GM03348 (cell line): ENCODE results near the gene DUSP11.
"Not testable (repeated sequence)": the region's sequence is repeated elsewhere in the genome, so short reads cannot be mapped to it uniquely, and the experiment has no call there.

Experiments used
- DNase-seq: peaks from one replicate; pipeline ENCODE4 v3.0.0; 2012; ENCODE audit warnings: low spot score

DUSP11 gene

DNA sequence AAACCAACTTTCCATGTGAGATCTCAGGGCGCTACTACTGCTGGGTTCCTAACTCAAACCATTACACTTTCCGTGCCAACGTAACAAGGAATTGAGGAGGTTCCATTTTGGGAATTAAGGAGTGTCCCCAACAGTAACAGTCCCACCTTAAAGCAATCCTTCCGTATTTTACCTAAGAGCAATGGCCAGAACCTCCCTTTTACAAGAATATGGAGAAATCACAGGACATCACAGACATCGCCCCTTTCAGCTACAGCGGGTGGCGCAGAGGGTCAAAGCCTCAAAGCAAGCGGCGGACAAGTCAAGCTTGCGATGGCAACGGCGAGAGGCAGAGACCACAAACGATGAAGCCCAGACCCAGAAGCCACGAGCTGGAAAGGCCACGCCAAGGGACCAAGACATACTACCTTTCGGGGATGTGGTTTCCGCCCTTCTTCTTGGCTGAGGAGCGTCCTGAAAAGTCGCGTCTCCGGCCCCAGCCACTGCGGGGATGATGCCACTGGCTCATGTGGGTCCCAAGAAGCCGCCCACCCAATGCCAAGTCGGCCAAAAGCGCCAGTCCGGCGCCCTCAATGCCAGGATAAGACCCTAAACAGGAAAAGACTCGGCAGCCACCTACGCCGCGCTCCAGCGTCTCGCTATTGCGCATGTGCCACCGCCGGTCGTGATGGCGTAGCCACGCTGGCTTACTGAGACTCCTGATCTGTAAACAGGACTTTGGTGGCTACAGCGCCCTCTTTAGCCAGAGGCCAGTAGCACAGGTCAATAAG, at the start of gene DUSP11:
Gene DUSP11 (minus strand): TSS at position 637 of the 770 bp plus-strand sequence. CDS start 129 bp downstream, at position 508.
- peak; percentile 96 for DNase-seq

DNA sequence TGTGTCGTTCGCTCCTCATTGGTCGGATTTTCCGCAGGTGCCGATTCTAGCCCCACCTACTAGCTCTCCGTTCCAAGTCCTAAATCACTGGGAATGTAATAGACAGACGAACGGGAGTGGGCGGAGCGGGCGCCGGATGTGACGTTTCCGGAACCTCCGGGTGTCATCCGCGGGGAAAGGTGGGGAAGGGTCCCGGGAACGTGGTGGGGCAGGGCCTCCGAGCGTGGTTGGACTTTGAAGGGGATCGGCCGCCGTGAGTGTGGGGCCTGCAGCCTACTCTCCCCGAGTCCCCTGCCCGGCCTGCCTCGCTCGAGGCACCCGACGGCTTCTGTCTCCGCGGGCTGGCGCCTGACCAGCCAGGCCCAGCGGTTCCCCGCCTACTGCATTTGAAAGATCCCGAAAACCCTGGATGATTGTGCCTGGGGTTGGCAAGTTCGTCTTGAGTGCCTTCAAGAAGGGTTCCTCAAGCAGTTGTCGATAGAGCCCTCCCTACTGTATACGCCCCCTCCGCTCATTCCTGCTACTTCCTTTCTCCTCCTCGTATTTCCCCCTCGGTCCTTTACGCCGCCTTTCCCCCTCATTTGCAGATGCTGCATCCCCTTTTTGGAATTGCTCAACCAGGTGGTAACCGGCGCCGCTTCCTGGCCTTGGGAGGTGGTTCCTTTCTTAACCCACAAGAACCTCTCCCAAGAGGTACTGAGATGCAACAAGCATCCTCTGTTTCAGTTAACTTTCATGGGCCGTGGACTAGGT, 49.1 kb upstream of the DUSP11 start, which contains the start of gene STAMBP:
Gene STAMBP (plus strand): TSS at position 144 of the 753 bp plus-strand sequence. CDS start 1,896 bp downstream, outside the sequence.
- DNase-seq: peak; percentile 88

DNA sequence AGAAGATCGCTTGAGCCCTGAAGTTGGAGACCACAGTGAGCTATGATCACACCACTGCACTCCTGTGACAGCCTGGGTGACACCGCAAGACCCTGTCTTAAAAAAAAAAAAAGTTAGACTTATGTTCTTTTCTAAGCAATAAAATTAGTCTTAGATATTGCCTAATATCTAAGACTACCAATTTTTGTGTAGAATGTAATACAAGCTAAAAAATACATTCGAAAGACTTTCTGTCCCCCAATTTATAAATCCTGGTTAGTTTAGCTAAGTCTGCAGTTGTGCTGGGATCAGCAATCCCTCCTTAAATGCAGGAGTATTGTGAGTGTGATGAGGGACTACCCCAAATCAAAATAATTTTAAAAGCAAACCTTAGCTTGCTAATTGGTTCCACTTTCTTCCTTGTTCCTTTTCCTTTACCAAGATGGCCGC, 48.5 kb upstream of the DUSP11 start:
- no peak for DNase-seq

DNA sequence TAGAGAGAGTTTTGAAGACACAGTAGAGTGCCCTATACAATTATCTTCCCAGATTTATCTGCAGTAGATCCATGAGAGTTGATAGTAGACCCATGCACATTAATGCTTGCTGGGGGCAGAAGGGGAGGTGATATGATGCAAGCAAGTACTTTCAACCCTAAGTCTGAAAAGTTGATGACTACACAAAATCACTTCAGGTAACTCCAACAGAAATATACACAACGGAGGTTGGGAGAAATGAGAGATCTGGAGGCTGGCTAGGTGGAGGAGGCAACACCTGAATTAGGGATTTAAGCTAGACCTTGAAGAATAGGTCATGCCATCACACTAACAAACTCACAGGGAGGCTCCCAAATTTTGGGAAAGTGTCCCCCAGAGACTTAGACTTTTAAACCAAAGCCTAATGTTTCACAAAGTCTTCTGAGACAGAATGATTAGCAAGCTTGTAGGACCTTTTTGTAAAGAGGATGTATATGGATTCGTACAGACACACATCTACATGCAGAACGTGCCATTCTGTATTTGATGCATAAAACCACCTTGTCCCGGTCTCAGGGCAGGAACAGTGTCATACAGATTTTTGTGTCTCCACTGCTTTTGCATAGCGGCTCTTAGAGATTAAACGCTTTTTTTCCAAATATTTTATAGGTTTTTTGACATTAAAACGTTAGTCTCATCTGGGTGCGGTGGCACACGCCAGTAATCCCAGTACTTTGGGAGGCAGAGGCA, 47.9 kb upstream of the DUSP11 start:
- no peak for DNase-seq

DNA sequence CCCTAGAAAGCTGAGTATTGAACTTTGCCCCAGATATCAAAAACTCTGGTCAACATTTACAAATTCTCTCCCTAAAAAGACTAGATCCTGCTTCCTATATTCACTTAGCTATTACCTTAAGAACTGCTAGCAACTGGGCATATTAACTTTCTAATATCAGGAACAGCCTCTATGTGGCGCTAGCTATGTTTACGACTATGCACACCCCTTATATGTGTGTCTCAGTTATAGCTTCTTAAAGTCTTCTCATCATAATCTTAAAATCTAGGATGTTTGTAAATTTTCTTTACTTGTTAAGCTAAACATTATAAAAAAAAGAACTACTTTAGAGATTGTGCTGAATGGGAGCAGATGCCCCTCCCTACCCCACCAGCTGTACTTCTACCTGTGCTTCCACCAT, 47.1 kb upstream of the DUSP11 start:
- no peak for DNase-seq

DNA sequence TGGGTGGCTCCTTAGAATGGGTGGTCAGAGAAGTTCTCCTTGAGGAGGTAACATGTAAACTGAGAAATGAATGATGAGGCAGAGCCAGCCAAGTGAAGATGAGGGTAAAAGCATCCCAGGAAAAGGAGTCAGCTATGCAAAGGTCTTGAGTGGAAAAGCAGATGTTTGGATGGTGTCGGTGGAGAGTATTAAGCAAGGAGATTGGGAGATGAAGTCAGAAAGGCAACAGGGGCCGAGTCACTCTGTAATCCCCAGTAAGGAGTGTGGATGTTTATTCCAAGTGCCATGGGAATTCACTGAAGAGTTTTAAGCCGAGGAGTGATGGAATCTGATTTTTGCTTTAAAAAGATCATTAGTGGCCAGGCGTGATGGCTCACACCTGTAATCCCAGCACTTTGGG, 45.5 kb upstream of the DUSP11 start:
- no peak for DNase-seq

DNA sequence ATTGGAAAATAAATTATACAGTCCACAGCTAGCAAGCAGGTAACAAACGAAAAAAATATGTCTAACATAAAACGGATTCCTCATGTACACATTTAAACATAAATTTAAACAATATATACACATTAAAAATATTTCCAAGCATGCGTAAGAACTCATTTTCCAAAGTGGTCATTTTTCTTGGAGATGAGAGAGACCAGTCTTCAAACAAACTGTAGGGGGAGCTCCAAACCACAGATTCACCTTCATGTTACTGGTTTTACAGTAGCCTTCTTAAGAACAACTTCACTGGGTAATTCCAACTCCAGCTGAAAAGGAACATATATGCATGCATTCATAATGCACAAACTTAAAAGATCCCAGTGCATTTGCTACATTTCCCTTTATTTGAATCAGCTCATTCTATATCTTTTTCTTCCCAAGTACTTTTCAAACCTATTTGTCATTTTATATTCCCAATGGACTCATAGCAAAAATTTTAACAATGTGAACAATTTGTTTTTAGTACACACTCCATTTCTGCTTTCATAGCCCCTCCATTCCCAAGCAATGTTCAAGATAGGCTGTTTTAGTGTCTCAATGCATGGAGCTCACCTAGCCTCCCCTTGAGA, 44.1 kb upstream of the DUSP11 start:
- DNase-seq: peak; percentile 61

DNA sequence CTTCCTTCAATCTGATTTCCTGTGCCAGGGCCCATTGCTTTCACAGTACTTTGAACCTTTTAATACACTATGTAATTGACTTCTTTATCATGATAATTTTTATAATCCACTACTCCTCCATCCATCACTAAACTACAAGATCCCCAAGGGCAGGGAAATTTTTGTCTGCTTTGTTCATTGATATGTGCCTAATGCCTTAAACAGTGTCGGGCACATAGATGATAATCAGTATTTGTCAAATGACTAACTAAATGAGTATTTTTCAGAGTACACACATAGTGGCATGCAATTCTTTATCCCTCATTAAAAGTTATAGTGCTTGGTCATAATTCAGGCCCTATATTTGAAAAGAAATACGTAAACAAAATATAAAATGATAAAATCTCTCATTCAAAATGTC, 43.5 kb upstream of the DUSP11 start:
- DNase-seq: no peak

DNA sequence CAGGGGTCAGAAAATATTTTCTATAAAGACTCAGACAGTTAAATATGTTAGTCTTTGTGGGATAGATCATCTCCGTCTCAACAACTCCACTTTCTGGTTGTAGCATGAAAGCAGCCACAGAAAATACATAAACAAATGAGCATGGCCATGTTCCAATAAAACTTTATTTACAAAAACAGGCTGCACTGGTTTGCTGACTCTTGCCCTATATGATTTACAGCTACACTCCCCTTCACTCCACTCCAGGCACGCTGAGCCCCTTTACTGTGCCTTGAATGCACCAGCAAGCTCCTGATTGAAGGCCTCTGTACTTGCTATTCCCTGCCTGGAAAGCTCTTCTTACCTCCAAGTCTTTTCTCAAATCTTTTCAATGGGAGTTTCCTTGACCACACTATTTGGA, 43.1 kb upstream of the DUSP11 start:
- DNase-seq: no peak

DNA sequence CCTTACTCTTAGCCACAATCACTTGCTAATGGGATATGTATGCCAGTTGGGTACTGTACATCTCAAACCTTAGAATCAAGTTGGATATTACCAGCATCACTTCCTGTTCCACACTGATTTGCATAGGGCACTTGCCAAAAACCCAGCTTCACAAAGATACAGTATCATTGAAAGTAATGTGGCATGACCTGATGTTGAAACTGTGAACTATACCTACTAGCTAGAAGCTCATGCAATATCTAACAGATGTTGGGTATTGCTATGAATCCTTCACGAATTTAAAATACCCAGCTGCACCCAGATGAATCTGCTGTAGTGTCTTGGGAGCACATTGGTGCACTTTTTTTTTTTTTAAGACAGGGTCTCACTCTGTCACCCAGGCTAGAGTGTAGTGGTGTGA, 42.4 kb upstream of the DUSP11 start:
- no peak for DNase-seq

DNA sequence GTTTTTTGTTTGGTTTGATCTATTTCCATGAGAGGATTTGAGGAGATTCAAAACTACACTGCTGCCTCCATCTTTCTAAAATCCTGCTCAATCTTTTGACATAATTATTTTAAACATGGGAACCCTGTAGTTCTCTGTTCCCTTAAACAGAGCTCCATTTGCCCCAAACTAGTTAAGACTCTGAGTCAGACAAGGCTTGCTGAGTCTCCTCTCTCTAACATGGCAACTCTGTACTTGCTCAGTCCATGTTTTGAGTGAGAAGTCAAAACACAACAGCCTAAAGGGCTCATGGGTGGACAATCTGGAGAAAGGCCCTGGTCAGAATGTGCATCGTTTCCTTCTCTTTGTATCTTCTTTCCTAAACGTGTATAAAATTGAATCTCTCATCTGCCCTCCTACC, 41.8 kb upstream of the DUSP11 start:
- no peak for DNase-seq

DNA sequence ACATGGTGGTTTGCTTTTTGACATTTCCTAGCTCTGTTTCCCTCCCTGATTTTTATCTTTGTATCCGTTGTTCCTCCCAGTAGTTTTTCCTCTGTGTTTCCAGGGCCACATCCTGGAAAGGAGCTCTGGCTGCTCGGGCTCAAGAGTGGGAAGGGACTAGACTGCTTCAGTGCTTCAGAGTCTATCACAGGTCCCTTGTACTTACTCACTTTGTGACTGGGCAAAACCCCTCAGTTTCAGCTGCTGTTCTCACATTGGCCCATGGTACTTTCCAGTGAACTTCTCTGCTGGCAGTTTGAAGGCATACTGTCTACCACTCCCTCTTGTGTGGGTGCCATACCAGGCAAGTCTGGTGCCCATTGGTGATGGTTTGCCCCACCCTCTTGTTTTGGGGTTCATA, 41.3 kb upstream of the DUSP11 start:
- no peak for DNase-seq

DNA sequence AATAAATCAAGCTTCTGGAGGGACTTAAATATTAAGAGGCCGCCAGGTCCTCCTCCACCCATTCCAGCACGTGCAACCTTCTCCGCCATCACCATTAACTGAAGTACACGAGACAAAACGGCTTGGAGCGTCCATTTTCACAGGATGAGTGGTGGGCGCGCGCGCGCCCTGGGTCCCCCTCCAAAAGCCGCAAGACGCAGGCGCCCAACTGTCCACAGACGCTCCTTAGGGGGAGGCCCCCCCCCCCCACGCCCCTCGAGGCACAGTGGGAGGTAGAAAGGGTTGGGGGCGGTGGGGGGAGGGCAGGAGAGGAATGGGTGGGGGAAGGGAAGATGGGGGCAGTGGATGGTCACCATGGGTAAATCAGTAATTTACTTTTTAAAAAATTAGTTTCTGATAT, 38.4 kb upstream of the DUSP11 start:
- no peak for DNase-seq

DNA sequence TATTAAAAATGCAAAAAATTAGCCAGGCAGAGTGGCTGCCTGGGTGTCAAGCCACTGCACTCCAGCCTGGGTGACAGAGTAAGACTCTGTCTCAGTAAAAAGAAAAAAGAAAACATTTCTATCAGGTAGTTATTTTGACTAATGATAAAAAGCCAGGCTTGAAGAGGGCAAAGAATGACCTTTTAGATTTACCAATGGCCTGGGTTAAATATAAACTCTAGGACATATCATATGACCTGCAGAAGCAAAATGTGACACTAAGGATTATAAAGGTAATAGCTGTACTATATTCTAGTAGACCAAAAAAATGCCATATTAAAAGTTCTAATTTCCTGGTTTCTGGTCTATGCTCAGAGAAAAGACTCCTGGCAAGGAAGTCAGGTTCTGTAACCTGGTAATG, 32.7 kb upstream of the DUSP11 start:
- no peak for DNase-seq

DNA sequence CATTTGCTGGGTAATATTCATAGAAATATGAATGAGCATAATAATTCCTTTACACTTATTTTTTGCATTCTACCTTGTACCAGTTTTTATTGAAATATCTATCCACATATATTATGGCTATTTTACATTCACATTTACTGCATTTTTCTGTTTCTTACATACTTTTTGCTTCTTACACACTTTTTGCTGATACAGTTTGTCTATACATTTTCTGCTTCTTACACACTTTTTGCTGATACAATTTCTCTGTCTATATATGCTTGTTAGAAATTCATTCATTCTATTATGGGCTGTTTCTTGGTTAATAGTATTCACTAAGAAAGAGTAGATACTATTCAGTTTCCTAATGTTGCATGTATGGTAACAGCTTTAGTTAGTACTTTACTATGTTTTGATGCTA, 32.0 kb upstream of the DUSP11 start:
- no peak for DNase-seq

DNA sequence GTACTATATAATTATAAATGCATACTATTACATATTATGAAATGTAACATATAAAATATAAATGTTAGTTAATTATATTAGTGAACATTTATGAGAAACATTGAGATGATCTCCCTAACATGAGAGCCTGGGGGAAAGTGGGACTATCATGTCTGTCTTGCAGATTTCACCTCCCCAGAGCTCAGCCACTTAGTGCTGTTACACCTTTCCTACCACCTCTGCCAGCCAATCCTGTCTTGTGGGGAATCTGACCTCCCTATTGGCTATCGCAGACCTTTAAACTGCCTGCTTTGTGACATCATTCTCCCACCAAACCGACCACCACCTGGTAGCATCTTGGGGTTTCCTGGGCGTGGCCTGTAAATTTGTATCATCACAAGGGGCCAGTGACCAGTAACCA, 4.0 kb upstream of the DUSP11 start, which contains the start of gene C2orf78:
Gene C2orf78 (plus strand): TSS at position 301 of the 400 bp plus-strand sequence. CDS start 127 bp downstream, outside the sequence.
- DNase-seq: not testable (repeated sequence)

DNA sequence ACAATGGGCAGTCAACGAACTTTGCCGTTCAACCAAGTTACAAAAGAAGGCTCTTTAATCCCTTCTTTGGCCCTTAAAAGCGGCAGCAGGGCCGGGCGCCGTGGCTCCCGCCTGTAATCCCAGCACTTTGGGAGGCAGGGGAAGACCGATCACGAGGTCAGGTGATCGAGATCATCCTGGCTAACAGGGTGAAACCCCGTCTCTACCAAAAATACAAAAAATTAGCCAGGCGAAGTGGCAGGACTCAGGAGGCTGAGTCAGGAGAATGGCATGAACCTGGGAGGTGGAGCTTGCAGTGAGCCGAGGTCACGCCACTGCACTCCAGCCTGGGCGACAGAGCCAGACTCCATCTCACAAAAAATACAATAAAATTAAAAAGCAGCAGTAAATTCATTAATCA, 3.5 kb upstream of the DUSP11 start:
- not testable (repeated sequence) for DNase-seq

DNA sequence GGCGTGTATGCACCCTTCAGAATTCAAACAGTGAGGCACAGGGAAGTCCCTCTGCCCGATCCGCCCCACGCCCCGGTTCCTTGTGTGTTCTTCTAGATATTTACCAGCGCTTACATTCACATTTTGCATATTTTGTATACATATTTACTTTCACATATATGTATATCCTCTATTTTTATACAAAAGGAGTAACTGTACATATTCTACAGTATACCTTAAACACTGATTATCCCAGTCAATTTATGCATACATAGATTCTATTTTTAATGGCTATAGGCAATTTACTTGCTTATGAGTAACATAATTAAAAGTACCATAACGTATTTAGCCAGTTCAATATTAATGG, 307 bp upstream of the DUSP11 start:
- no peak for DNase-seq

DNA sequence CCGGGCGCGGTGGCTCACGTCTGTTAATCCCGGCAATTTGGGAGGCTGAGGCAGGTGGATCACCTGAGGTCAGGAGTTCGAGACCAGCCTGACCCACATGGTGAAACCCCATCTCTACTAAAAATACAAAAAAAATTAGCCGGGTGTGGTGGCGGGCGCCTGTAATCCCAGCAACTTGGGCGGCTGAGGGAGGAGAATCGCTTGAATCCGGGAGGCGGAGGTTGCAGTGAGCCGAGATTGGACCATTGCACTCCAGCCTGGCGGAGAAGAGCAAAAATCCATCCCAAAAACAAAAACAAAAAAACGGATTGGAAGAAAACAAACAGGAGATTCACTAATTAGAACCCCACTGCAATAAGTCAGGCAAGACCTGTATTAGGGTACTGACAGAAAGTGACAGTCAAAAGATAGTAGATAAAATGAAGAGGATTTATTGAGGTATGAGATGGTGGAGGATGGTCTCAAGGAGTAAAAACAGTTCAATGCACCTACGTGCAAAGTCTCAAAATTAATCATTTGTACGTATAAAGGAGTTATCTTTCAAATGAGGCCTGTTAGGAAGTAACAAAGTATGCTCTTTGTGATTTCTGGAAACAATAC, 936 bp downstream of the DUSP11 start:
- not testable (repeated sequence) for DNase-seq

DNA sequence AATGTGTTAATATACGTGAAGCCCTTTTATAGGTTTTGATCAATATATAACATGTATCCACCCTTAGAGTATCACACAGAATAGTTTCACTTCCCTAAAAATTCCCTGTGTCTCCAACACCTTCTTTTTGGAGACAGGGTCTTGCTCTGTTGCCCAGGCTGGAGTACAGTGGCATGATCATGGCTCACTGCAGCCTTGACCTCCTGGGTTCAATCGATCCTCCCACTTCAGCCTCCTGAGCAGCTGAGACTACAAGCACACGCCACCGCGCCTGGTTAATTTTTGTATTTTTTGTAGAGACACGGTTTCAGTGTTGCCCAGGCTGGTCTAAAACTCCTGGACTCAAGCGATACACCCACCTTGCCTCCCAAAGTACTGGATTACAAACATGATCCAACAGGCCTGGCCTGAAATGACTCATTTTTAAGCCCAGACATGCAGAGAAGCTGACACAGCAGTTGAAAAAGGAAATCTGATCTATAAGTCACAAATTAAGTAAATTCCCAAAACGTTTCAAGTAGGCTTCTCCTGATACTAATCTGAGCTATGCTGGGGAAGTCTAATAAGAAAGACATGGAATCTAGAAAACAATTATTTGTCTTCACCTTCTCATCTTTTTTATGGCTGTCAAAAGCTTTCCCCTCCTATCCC, 2.9 kb downstream of the DUSP11 start:
- DNase-seq: no peak

DNA sequence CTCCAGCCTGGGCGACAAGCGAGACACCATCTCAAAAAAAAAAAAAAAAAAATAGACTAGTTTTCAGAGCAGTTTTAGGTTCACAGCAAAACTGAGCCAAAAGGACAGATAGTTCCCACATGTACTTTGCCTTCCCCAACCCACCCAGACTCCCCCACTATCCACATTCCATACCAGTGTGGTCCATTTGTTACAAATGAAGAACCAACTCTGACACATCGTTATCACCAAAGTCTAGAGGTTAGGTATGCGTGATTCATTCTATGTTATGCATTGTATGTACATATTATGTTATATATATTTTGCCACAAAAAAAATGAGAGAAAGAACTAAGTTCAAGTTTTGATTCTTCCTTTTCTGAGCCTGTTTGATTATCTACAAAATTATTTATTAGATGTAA, 3.5 kb downstream of the DUSP11 start:
- DNase-seq: no peak
